Measurements from ENCODE around the gene FILIP1L.

The FILIP1L gene

DNA sequence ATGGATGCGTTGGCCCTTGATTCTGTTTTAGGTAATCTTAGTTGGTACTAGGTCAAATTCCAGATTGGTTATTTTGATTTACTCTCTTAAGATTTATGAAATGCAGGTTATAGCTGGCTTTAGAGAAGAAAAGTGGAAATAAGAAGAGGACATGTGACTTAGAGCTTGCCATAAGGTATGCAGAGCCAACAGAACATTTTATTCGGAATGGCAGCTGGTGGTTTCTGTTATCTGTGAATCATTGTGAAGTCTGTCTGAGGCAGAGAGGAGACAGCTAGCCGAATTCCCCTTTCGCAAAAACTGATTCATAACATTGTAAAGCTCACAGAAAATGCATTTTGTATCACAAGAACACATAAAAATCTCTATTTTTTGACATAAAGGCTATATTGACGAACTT, 82.1 kb downstream of the FILIP1L start:
- Histone ChIP-seq H3K27ac (no peak overlapping the region), H3K4me1 (ENCODE audit: control insufficient read depth in 1 of 2, insufficient read depth in 1 of 2, low read depth in 1 of 2, low read length in 1 of 2) (no peaks in the 10 kb centered on the region), H3K4me3 (ENCODE audit: low read depth in 1 of 2, low read length in 1 of 2) (no peak overlapping the region), H3K27me3 (no peaks in the 10 kb centered on the region), H3K9me3 (no peaks in the 10 kb centered on the region), H3K36me3 (no peaks in the 10 kb centered on the region)
- TF ChIP-seq, protein P1, sequence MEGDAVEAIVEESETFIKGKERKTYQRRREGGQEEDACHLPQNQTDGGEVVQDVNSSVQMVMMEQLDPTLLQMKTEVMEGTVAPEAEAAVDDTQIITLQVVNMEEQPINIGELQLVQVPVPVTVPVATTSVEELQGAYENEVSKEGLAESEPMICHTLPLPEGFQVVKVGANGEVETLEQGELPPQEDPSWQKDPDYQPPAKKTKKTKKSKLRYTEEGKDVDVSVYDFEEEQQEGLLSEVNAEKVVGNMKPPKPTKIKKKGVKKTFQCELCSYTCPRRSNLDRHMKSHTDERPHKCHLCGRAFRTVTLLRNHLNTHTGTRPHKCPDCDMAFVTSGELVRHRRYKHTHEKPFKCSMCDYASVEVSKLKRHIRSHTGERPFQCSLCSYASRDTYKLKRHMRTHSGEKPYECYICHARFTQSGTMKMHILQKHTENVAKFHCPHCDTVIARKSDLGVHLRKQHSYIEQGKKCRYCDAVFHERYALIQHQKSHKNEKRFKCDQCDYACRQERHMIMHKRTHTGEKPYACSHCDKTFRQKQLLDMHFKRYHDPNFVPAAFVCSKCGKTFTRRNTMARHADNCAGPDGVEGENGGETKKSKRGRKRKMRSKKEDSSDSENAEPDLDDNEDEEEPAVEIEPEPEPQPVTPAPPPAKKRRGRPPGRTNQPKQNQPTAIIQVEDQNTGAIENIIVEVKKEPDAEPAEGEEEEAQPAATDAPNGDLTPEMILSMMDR (IDR thresholded peaks at IDR 0.05), result no peak

DNA sequence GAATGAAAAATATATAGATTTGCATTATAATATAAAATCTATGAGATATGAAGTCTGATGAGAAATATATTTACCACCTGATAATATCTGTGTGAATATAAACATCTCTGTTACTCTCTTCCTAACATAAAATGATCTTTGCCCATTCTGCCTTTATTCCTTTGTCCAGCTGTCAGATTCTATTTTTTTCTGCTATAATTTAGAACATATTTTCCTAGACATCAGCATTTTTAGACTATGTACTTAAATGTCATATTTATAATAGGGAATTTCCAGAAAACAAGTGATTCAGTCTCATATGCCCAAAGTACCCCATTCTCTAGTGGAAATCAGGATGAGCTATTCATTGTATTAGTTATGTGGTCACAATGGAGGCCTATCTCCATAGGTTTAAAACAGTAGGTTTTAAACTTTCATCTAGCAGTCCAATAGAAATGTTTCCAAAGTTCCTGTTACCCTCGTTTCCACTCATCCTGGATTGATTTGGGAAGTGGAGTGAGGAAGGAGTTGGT, 83.3 kb downstream of the FILIP1L start:
- TF ChIP-seq, protein P1 (IDR thresholded peaks at IDR 0.05), result no peak
- H3K4me1 ChIP-seq (ENCODE audit: control insufficient read depth in 1 of 2, insufficient read depth in 1 of 2, low read depth in 1 of 2, low read length in 1 of 2), result no peaks in the 10 kb centered on the region
- H3K27me3 ChIP-seq, result no peaks in the 10 kb centered on the region
- H3K36me3 ChIP-seq, result no peaks in the 10 kb centered on the region
- no peak overlapping the region for H3K4me3 ChIP-seq (ENCODE audit: low read depth in 1 of 2, low read length in 1 of 2)
- H3K27ac ChIP-seq, result no peak overlapping the region
- H3K9me3 ChIP-seq, result no peaks in the 10 kb centered on the region

DNA sequence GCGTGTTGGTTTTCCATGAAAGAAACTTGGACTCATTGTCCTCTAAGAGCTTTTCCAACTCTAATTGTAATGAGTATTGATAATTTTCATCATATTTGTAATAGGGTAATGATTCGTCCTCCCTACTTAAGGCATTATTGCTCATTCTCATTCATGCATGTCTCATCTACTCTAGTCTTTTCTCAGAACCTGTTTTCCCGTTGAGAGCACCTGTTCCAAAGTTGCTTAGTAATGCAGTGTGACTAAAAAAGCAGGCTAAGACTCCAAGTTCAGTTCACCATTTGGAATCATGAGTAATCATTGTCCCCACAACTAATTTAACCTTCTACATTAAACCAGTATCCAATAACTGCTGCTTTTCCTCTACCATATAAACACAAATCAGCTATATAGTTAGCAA, 84.0 kb downstream of the FILIP1L start:
- H3K27ac ChIP-seq, result no peak overlapping the region
- TF ChIP-seq, protein P1 (IDR thresholded peaks at IDR 0.05), result no peak
- H3K9me3 ChIP-seq, result no peaks in the 10 kb centered on the region
- no peaks in the 10 kb centered on the region for H3K36me3 ChIP-seq
- H3K27me3 ChIP-seq, result no peaks in the 10 kb centered on the region
- H3K4me1 ChIP-seq (ENCODE audit: control insufficient read depth in 1 of 2, insufficient read depth in 1 of 2, low read depth in 1 of 2, low read length in 1 of 2), result no peaks in the 10 kb centered on the region
- no peak overlapping the region for H3K4me3 ChIP-seq (ENCODE audit: low read depth in 1 of 2, low read length in 1 of 2)

DNA sequence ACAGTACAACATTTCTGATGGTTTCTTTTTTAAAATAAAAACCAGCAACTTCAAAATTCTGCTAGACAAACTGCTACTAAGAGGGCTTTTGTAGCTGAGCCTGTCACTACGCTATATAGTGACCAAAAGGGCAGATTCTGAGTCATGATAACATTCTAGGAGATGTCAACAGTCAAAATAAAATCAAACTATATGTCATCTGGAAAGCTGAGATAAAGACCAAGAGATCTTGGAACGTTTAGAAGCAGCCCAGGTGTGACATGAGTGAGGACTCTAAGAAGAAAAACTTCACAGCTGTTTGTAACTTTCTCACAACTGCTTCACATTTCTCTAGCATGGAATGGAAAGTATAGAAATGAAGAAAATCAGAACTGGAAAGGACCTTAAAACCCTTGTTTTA, 84.6 kb downstream of the FILIP1L start:
- no peak overlapping the region for H3K4me3 ChIP-seq (ENCODE audit: low read depth in 1 of 2, low read length in 1 of 2)
- H3K9me3 ChIP-seq, result no peaks in the 10 kb centered on the region
- H3K27ac ChIP-seq, result no peak overlapping the region
- H3K27me3 ChIP-seq, result no peaks in the 10 kb centered on the region
- TF ChIP-seq, protein P1 (IDR thresholded peaks at IDR 0.05), result no peak
- no peaks in the 10 kb centered on the region for H3K4me1 ChIP-seq (ENCODE audit: control insufficient read depth in 1 of 2, insufficient read depth in 1 of 2, low read depth in 1 of 2, low read length in 1 of 2)
- no peaks in the 10 kb centered on the region for H3K36me3 ChIP-seq

DNA sequence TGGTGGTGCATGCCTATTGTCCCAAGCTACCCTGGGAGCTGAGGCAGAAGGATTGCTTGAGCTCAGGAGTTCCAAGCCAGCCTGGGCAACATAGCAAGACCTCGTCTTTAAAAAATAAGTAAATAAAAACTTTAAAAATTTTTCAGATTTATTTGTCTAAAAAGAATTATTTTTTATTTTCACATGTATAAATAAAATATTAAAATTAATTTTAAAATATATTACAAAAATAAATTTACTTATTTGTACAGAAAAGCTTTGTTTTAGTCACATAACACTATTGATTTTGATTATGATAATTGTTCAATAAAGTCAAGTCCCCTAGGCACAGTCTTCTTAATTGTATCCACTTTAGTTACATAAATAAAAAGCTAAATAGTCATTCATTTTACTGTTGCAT, 85.2 kb downstream of the FILIP1L start:
- TF ChIP-seq, protein P1 (IDR thresholded peaks at IDR 0.05), result no peak
- no peaks in the 10 kb centered on the region for H3K9me3 ChIP-seq
- H3K4me3 ChIP-seq (ENCODE audit: low read depth in 1 of 2, low read length in 1 of 2), result no peak overlapping the region
- H3K4me1 ChIP-seq (ENCODE audit: control insufficient read depth in 1 of 2, insufficient read depth in 1 of 2, low read depth in 1 of 2, low read length in 1 of 2), result no peaks in the 10 kb centered on the region
- no peak overlapping the region for H3K27ac ChIP-seq
- H3K36me3 ChIP-seq, result no peaks in the 10 kb centered on the region
- no peaks in the 10 kb centered on the region for H3K27me3 ChIP-seq

DNA sequence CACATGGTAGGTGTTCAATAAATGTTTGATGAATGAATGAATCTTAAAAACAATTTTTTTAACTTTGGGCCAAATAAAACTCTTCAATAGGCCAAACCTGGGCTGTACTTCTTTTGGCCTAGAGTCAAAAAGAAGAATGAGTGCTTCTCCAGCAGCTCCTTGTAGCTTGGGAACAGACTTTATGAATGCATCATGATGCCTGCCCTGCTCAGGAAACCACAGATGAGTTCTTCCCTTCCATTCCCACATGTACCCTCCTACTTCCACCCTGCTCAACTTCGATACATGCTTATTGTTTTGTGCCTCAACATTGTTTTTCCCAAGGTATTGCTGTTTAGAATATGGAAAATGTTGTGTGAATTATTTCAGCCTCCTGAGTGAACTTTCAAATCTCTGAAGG, 87.0 kb downstream of the FILIP1L start:
- no peak overlapping the region for H3K4me3 ChIP-seq (ENCODE audit: low read depth in 1 of 2, low read length in 1 of 2)
- no peak overlapping the region for H3K27ac ChIP-seq
- TF ChIP-seq, protein P1 (IDR thresholded peaks at IDR 0.05), result no peak
- no peaks in the 10 kb centered on the region for H3K36me3 ChIP-seq
- no peaks in the 10 kb centered on the region for H3K27me3 ChIP-seq
- H3K9me3 ChIP-seq, result no peaks in the 10 kb centered on the region
- H3K4me1 ChIP-seq (ENCODE audit: control insufficient read depth in 1 of 2, insufficient read depth in 1 of 2, low read depth in 1 of 2, low read length in 1 of 2), result no peaks in the 10 kb centered on the region

Data from neutrophil (primary cell).